Calu3 (cell line): ENCODE results near the gene RRP1. TPM values are rescaled to one million over a fixed set of nuclear protein-coding genes. Genes with fewer than 3 reads are reported as not detected.

Experiments used
- BruUV-seq: library from RNA; stranded (reverse); fragments of 400-500 nt; replicated peaks from 2 replicates; lab custom pipeline; 2021; lab: Mats Ljungman, UMichigan
- CTCF ChIA-PET: fragments of 300-600 bp; sonication (Branson Sonifier 250); formaldehyde crosslinking; loops from one replicate; lab custom pipeline; 2022; ENCODE audit warnings: antibody characterized with exemption; lab: Charles Lee
- DNase-seq: peaks from one replicate; pipeline ENCODE4 v3.0.0; 2022
- H3K27ac Mint-ChIP-seq: one replicate; pipeline ENCODE4 v1.8.0; 2022; ENCODE audit warnings: mixed read lengths; ENCODE audit not compliant: unreplicated experiment
- H3K27me3 Mint-ChIP-seq: one replicate; pipeline ENCODE4 v1.8.0; 2022; ENCODE audit warnings: mixed read lengths; ENCODE audit not compliant: unreplicated experiment
- H3K36me3 Mint-ChIP-seq: one replicate; pipeline ENCODE4 v1.8.0; 2022; ENCODE audit warnings: mild to moderate bottlenecking, moderate library complexity, mixed read lengths; ENCODE audit not compliant: insufficient read depth, unreplicated experiment
- H3K4me1 Mint-ChIP-seq: one replicate; pipeline ENCODE4 v1.8.0; 2022; ENCODE audit warnings: mild to moderate bottlenecking, low read depth, mixed read lengths; ENCODE audit not compliant: unreplicated experiment
- H3K4me3 Mint-ChIP-seq: one replicate; pipeline ENCODE4 v1.8.0; 2022; ENCODE audit warnings: mild to moderate bottlenecking, low read depth, moderate library complexity, mixed read lengths; ENCODE audit not compliant: unreplicated experiment
- H3K9me3 Mint-ChIP-seq: one replicate; pipeline ENCODE4 v1.8.0; 2022; ENCODE audit warnings: low read depth, mixed read lengths; ENCODE audit not compliant: unreplicated experiment
- CTCF ChIP-seq: fragments of 200-600 bp; IDR thresholded peaks from one replicate; pipeline ENCODE4 v1.8.0; 2022; ENCODE audit warnings: antibody characterized with exemption; ENCODE audit not compliant: unreplicated experiment
- intact Hi-C: fragments of 100-400 bp; cut with micrococcal nuclease; formaldehyde crosslinking; loops from one replicate; pipeline ENCODE4 v1.10.0; 2022; ENCODE audit not compliant: unreplicated experiment
- total RNA-seq: library from RNA; stranded (reverse); gene quantifications from 2 replicates; pipeline ENCODE4 v1.2.3, GENCODE V29; 2022

RRP1 gene
- total RNA-seq, 1 experiment from 2014 or later: 37.2 TPM

GRCh38 chr21:43825242-43825935, 36.0 kb downstream of the RRP1 start:
- no peak for DNase-seq
- peaks cover 31% of the 10 kb centered on the region for H3K27me3 Mint-ChIP-seq
- no peak for TF ChIP-seq CTCF
- H3K4me3 Mint-ChIP-seq: no peak overlapping the region
- H3K9me3 Mint-ChIP-seq: no peaks in the 10 kb centered on the region
- no peak overlapping the region for H3K27ac Mint-ChIP-seq
- H3K36me3 Mint-ChIP-seq: peaks cover 6% of the 10 kb centered on the region
- BruUV-seq: no TSS peak
- intact Hi-C loops: no loop called here
- CTCF ChIA-PET: no interaction called here
- H3K4me1 Mint-ChIP-seq: no peaks in the 10 kb centered on the region

- no peak for TF ChIP-seq CTCF
- peak overlapping the region; percentile 72 for H3K27ac Mint-ChIP-seq
- CTCF ChIA-PET: no interaction called here
- no TSS peak for BruUV-seq
- intact Hi-C loops: no loop called here
- peaks cover 6% of the 10 kb centered on the region for H3K36me3 Mint-ChIP-seq
- no peaks in the 10 kb centered on the region for H3K9me3 Mint-ChIP-seq
- no peak for DNase-seq
- no peaks in the 10 kb centered on the region for H3K4me1 Mint-ChIP-seq
- peak overlapping the region; percentile 24 for H3K4me3 Mint-ChIP-seq
- peaks cover 38% of the 10 kb centered on the region for H3K27me3 Mint-ChIP-seq
Observed at GRCh38 chr21:43825936-43826622, 36.7 kb downstream of the RRP1 start.

GRCh38 chr21:43826623-43826974, 37.2 kb downstream of the RRP1 start:
- CTCF ChIA-PET: no interaction called here
- Mint-ChIP-seq H3K9me3 (no peaks in the 10 kb centered on the region), H3K4me1 (no peaks in the 10 kb centered on the region), H3K36me3 (peaks cover 6% of the 10 kb centered on the region), H3K27me3 (peaks cover 39% of the 10 kb centered on the region), H3K27ac (peak overlapping the region; percentile 72), H3K4me3 (peak overlapping the region; percentile 24)
- no peak for DNase-seq
- intact Hi-C loops: no loop called here
- no TSS peak for BruUV-seq
- TF ChIP-seq CTCF: no peak

GRCh38 chr21:43827015-43827611, 37.7 kb downstream of the RRP1 start:
- intact Hi-C loops: no loop called here
- H3K9me3 Mint-ChIP-seq: no peaks in the 10 kb centered on the region
- peak overlapping the region; percentile 24 for H3K4me3 Mint-ChIP-seq
- H3K36me3 Mint-ChIP-seq: peaks cover 6% of the 10 kb centered on the region
- H3K27ac Mint-ChIP-seq: peak overlapping the region; percentile 72
- BruUV-seq: no TSS peak
- H3K27me3 Mint-ChIP-seq: peaks cover 39% of the 10 kb centered on the region
- H3K4me1 Mint-ChIP-seq: no peaks in the 10 kb centered on the region
- CTCF ChIA-PET: no interaction called here
- TF ChIP-seq CTCF: no peak
- no peak for DNase-seq
